HG02938 (cell line): ENCODE results near the gene C11orf68.

Experiments used
- ATAC-seq: cut with Tn5 transposase; IDR thresholded peaks from one replicate; pipeline ENCODE4 v1.9.1; 2021; ENCODE audit warnings: mild to moderate bottlenecking, moderate library complexity; ENCODE audit not compliant: unreplicated experiment

The C11orf68 gene

GRCh38 chr11:65891219-65892136 lies 27.4 kb downstream of the C11orf68 start:
- ATAC-seq = no peak

GRCh38 chr11:65890324-65891218 lies 28.3 kb downstream of the C11orf68 start, which contains the start of gene CCDC85B:
CCDC85B (plus strand) TSS chr11:65890673; CDS start chr11:65890784, 111 bp downstream.
- peak; percentile 37 for ATAC-seq

GRCh38 chr11:65888163-65888814 lies 30.6 kb downstream of the C11orf68 start, which contains the start of gene FIBP:
FIBP (minus strand) TSS chr11:65888471; CDS start chr11:65888418, 53 bp downstream.
- peak; percentile 44 for ATAC-seq

- ATAC-seq = no peak
These were observed 31.1 kb downstream of the C11orf68 start for GRCh38 chr11:65887723-65888162.

- ATAC-seq = no peak
These were observed 31.8 kb downstream of the C11orf68 start for GRCh38 chr11:65886826-65887722.

- no peak for ATAC-seq
These were observed 32.9 kb downstream of the C11orf68 start for GRCh38 chr11:65885808-65886536.

GRCh38 chr11:65885231-65885630 lies 33.6 kb downstream of the C11orf68 start:
- no peak for ATAC-seq

GRCh38 chr11:65884716-65885092 lies 34.2 kb downstream of the C11orf68 start:
- ATAC-seq = no peak

GRCh38 chr11:65883786-65884715 lies 34.8 kb downstream of the C11orf68 start:
- no peak for ATAC-seq

GRCh38 chr11:65883058-65883761 lies 35.7 kb downstream of the C11orf68 start:
- ATAC-seq = no peak

GRCh38 chr11:65882120-65883057 lies 36.5 kb downstream of the C11orf68 start:
- ATAC-seq = no peak

- ATAC-seq = no peak
These were observed 37.9 kb downstream of the C11orf68 start for GRCh38 chr11:65880844-65881421.

GRCh38 chr11:65880027-65880426 lies 38.8 kb downstream of the C11orf68 start:
- no peak for ATAC-seq

- no peak for ATAC-seq
These were observed 39.2 kb downstream of the C11orf68 start, which contains the start of gene CTSW for GRCh38 chr11:65879617-65880016. CTSW (plus strand) TSS chr11:65879837; CDS start chr11:65879855, 18 bp downstream.

GRCh38 chr11:65873318-65874156 lies 45.3 kb downstream of the C11orf68 start:
- peak; percentile 64 for ATAC-seq
